EL (cell line): Measurements from ENCODE around the gene NKX6-1.

Experiments
- DNase-seq: peaks from one replicate; pipeline ENCODE4 v3.0.0-alpha.2; 2016

NKX6-1 gene

GRCh38 chr4:84498935-84499623 lies at the start of gene NKX6-1:
TSS of gene NKX6-1 (minus strand) at chr4:84499292. CDS start at chr4:84498228, 1,064 bp downstream.
- DNase-seq: peak; percentile 69

- DNase-seq: no peak
Measured at GRCh38 chr4:84547211-84547610, 48.1 kb upstream of the NKX6-1 start.

- DNase-seq: no peak
Measured at GRCh38 chr4:84545093-84545492, 46.0 kb upstream of the NKX6-1 start.

- DNase-seq: no peak
Measured at GRCh38 chr4:84535901-84536300, 36.8 kb upstream of the NKX6-1 start.

GRCh38 chr4:84531689-84532088 lies 32.6 kb upstream of the NKX6-1 start:
- no peak for DNase-seq

- peak; percentile 40 for DNase-seq
Measured at GRCh38 chr4:84530871-84531270, 31.8 kb upstream of the NKX6-1 start.

GRCh38 chr4:84530454-84530853 lies 31.4 kb upstream of the NKX6-1 start:
- DNase-seq: peak; percentile 5

GRCh38 chr4:84529169-84529751 lies 30.2 kb upstream of the NKX6-1 start:
- peak; percentile 18 for DNase-seq

- no peak for DNase-seq
Measured at GRCh38 chr4:84527391-84527790, 28.3 kb upstream of the NKX6-1 start.

- DNase-seq: no peak
Measured at GRCh38 chr4:84515075-84515474, 16.0 kb upstream of the NKX6-1 start.

- DNase-seq: no peak
Measured at GRCh38 chr4:84512277-84512676, 13.2 kb upstream of the NKX6-1 start.

- DNase-seq: no peak
Measured at GRCh38 chr4:84511703-84512102, 12.6 kb upstream of the NKX6-1 start.

GRCh38 chr4:84507941-84508340 lies 8.8 kb upstream of the NKX6-1 start:
- no peak for DNase-seq

- DNase-seq: no peak
Measured at GRCh38 chr4:84504821-84505220, 5.7 kb upstream of the NKX6-1 start.

GRCh38 chr4:84503495-84504437 lies 4.7 kb upstream of the NKX6-1 start:
- peak; percentile 57 for DNase-seq

- DNase-seq: no peak
Measured at GRCh38 chr4:84502955-84503373, 3.9 kb upstream of the NKX6-1 start.

- DNase-seq: no peak
Measured at GRCh38 chr4:84502333-84502954, 3.4 kb upstream of the NKX6-1 start.

- DNase-seq: no peak
Measured at GRCh38 chr4:84501721-84502267, 2.7 kb upstream of the NKX6-1 start.

GRCh38 chr4:84501202-84501503 lies 2.1 kb upstream of the NKX6-1 start:
- DNase-seq: no peak

- no peak for DNase-seq
Measured at GRCh38 chr4:84500386-84501201, 1.5 kb upstream of the NKX6-1 start.

- DNase-seq: no peak
Measured at GRCh38 chr4:84499624-84499982, 511 bp upstream of the NKX6-1 start.
